CD14-positive monocyte (primary cell): Measurements from ENCODE around the gene PPID. TPM values are rescaled to one million over a fixed set of nuclear protein-coding genes. Genes with fewer than 3 reads are reported as not detected.

ENCODE experiments used
- DNase-seq, 3 donors: peaks; one replicate each; pipeline ENCODE4 v3.0.0-alpha.2; 2011 to 2022
- H2AFZ ChIP-seq: 2 replicates; pipeline ENCODE4 v1.6.0; 2012; ENCODE audit warnings: mild to moderate bottlenecking, low read depth, low read length, inconsistent platforms; ENCODE audit not compliant: insufficient read depth, poor library complexity, severe bottlenecking
- H3K27ac ChIP-seq, 2 donors: 1 replicate in 1 of 2; 2 replicates in 1 of 2; pipeline ENCODE4 v1.5.1; 2012 to 2013; ENCODE audit warnings: low read length in 2 of 2, control low read depth in 1 of 2, inconsistent platforms in 1 of 2, low read depth in 1 of 2, mild to moderate bottlenecking in 1 of 2
- H3K27me3 ChIP-seq, 2 donors: one replicate each; pipeline versions ENCODE4 v1.6.0 to v1.6.1; 2011 to 2013; ENCODE audit warnings: low read length in 2 of 2; ENCODE audit not compliant: control insufficient read depth in 2 of 2, insufficient read depth in 2 of 2
- H3K36me3 ChIP-seq, 2 donors: replicated peaks in 1 of 2; 1 replicate in 1 of 2; 2 replicates in 1 of 2; pipeline versions ENCODE4 v1.5.1 to v1.6.1; 2012 to 2013; ENCODE audit warnings: low read length in 2 of 2, control low read depth in 1 of 2, inconsistent platforms in 1 of 2, mild to moderate bottlenecking in 1 of 2; ENCODE audit not compliant: insufficient read depth in 2 of 2, control insufficient read depth in 1 of 2
- H3K4me1 ChIP-seq, 2 donors: 1 replicate in 1 of 2; 2 replicates in 1 of 2; pipeline versions ENCODE4 v1.5.1 to v1.6.1; 2012 to 2013; ENCODE audit warnings: low read length in 2 of 2, control low read depth in 1 of 2, inconsistent platforms in 1 of 2, mild to moderate bottlenecking in 1 of 2, moderate library complexity in 1 of 2; ENCODE audit not compliant: insufficient read depth in 2 of 2, control insufficient read depth in 1 of 2
- H3K4me2 ChIP-seq: replicated peaks from 2 replicates; pipeline ENCODE3; 2012; ENCODE audit warnings: low read length, moderate library complexity, mild to moderate bottlenecking; ENCODE audit not compliant: poor library complexity, severe bottlenecking; ENCODE audit errors: extremely low read depth
- H3K4me3 ChIP-seq, 3 experiments: fragments of 200-600 bp in 1 of 3; sonication (generic) in 1 of 3; replicated peaks in 1 of 3; 1 replicate in 2 of 3; 2 replicates in 1 of 3; pipeline ENCODE4 v1.5.1; 2011 to 2013; ENCODE audit warnings: low read length in 3 of 3, mild to moderate bottlenecking in 3 of 3, control low read depth in 2 of 3, low read depth in 2 of 3, inconsistent platforms in 1 of 3, moderate library complexity in 1 of 3
- H3K79me2 ChIP-seq: 2 replicates; pipeline ENCODE4 v1.6.0; 2012; ENCODE audit warnings: mild to moderate bottlenecking, control low read depth, inconsistent platforms, low read length, moderate library complexity; ENCODE audit not compliant: insufficient read depth
- H3K9ac ChIP-seq: 2 replicates; pipeline ENCODE4 v1.6.0; 2017; ENCODE audit warnings: low read length, mild to moderate bottlenecking; ENCODE audit not compliant: insufficient read depth, poor library complexity, severe bottlenecking
- H3K9me3 ChIP-seq, 2 donors: replicated peaks in 1 of 2; 1 replicate in 1 of 2; 2 replicates in 1 of 2; pipeline versions ENCODE4 v1.5.1 to v1.6.1; 2012 to 2013; ENCODE audit warnings: low read length in 2 of 2, control low read depth in 1 of 2; ENCODE audit not compliant: control insufficient read depth in 1 of 2, insufficient read depth in 1 of 2
- H4K20me1 ChIP-seq: 2 replicates; pipeline ENCODE4 v1.6.0; 2012; ENCODE audit warnings: mild to moderate bottlenecking, low read length, control low read depth, moderate library complexity; ENCODE audit not compliant: insufficient read depth
- H3K27ac Mint-ChIP-seq, 7 donors: one replicate each; pipeline ENCODE4 v1.8.0; 2020; ENCODE audit warnings: mild to moderate bottlenecking in 7 of 7, mixed read lengths in 7 of 7, moderate library complexity in 6 of 7, inconsistent platforms in 2 of 7
- H3K27me3 Mint-ChIP-seq, 3 donors: one replicate each; pipeline ENCODE4 v1.8.0; 2021 to 2022; ENCODE audit warnings: low read depth in 3 of 3, mild to moderate bottlenecking in 3 of 3, mixed read lengths in 3 of 3, moderate library complexity in 3 of 3, inconsistent platforms in 1 of 3
- H3K36me3 Mint-ChIP-seq, 2 donors: one replicate each; pipeline ENCODE4 v1.8.0; 2020; ENCODE audit warnings: mixed read lengths in 2 of 2, inconsistent platforms in 1 of 2, mild to moderate bottlenecking in 1 of 2
- H3K4me1 Mint-ChIP-seq: one replicate; pipeline ENCODE4 v1.8.0; 2020; ENCODE audit warnings: mild to moderate bottlenecking, mixed read lengths
- H3K4me3 Mint-ChIP-seq, 2 donors: one replicate each; pipeline ENCODE4 v1.8.0; 2020; ENCODE audit warnings: mild to moderate bottlenecking in 2 of 2, mixed read lengths in 2 of 2, moderate library complexity in 1 of 2
- H3K9me3 Mint-ChIP-seq, 7 donors: one replicate each; pipeline ENCODE4 v1.8.0; 2020 to 2022; ENCODE audit warnings: mixed read lengths in 7 of 7, mild to moderate bottlenecking in 6 of 7, moderate library complexity in 6 of 7, inconsistent platforms in 2 of 7
- WGBS: methylation state at CpG from one replicate; pipeline ENCODE4 v1.1.5; 2013; ENCODE audit warnings: missing lambda C conversion rate; ENCODE audit not compliant: insufficient coverage; 5-methylcytosine and 5-hydroxymethylcytosine counted together
- intact Hi-C, 2 donors: fragments of 100-400 bp; cut with micrococcal nuclease; formaldehyde crosslinking; loops; one replicate each; pipeline versions ENCODE4 v1.15.0 to v1.15.1; 2023
- polyA plus RNA-seq, 3 donors: library from polyadenylated mRNA; depleted of rRNA in 1 of 3; unstranded in 2 of 3; stranded (reverse) in 1 of 3; fragments of 300-500 nt in 2 of 3; fragments of >200 nt in 1 of 3; fragmentation: Illumina TruSeq in 2 of 3; gene quantifications; 1 replicate in 2 of 3; 2 replicates in 1 of 3; pipeline ENCODE4 v1.2.3, GENCODE V29; 2012 to 2021
- TF ChIP-seq, protein P1 (sequence below): fragments of 200-600 bp; IDR thresholded peaks from one replicate; pipeline ENCODE4 v1.8.0; 2022; ENCODE audit warnings: antibody characterized with exemption, mild to moderate bottlenecking

PPID gene
- polyA plus RNA-seq, 3 donors, result 11.0 to 30.5 (median 18.1) TPM

DNA sequence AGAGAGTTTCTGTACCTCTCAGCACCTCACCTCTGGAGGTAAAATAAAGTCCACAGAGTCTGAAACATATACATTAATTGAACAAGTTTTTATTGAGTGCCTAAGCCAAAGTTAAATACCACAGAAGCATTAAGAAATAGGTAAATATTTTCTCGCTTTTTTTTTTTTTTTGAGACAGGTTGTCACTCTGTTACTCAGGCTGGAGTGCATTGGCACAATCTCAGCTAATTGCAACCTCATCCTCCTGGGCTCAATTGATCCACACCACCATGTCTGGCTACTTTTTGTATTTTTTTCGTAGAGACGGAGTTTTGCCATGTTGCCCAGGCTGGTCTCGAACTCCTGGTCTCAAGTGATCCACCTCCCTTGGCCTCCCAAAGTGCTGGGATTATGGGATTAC lies 35.5 kb upstream of the PPID start:
- intact Hi-C loops, result no loop called here
- H3K4me3 ChIP-seq, result no peak overlapping the region
- no peak overlapping the region for H3K4me2 ChIP-seq
- H3K27ac ChIP-seq, result no peak overlapping the region
- no peaks in the 10 kb centered on the region for H3K36me3 ChIP-seq
- H3K36me3 Mint-ChIP-seq, result no peaks in the 10 kb centered on the region
- TF ChIP-seq, protein P1, sequence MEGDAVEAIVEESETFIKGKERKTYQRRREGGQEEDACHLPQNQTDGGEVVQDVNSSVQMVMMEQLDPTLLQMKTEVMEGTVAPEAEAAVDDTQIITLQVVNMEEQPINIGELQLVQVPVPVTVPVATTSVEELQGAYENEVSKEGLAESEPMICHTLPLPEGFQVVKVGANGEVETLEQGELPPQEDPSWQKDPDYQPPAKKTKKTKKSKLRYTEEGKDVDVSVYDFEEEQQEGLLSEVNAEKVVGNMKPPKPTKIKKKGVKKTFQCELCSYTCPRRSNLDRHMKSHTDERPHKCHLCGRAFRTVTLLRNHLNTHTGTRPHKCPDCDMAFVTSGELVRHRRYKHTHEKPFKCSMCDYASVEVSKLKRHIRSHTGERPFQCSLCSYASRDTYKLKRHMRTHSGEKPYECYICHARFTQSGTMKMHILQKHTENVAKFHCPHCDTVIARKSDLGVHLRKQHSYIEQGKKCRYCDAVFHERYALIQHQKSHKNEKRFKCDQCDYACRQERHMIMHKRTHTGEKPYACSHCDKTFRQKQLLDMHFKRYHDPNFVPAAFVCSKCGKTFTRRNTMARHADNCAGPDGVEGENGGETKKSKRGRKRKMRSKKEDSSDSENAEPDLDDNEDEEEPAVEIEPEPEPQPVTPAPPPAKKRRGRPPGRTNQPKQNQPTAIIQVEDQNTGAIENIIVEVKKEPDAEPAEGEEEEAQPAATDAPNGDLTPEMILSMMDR, result no peak
- H3K27me3 ChIP-seq, result no peaks in the 10 kb centered on the region
- DNase-seq, result no peak
- peaks cover 0 to 8% (median 3%) of the 10 kb centered on the region in 3 donors for H3K27me3 Mint-ChIP-seq
- H3K4me1 Mint-ChIP-seq, result peaks cover 9% of the 10 kb centered on the region
- no peak overlapping the region for H3K9ac ChIP-seq
- peaks cover 2 to 11% (median 7%) of the 10 kb centered on the region in 7 donors for H3K9me3 Mint-ChIP-seq
- H3K27ac Mint-ChIP-seq, result no peak overlapping the region
- H3K4me1 ChIP-seq, result no peaks in the 10 kb centered on the region
- no peaks in the 10 kb centered on the region for H3K79me2 ChIP-seq
- no peaks in the 10 kb centered on the region for H3K9me3 ChIP-seq
- no peak overlapping the region for H3K4me3 Mint-ChIP-seq
- H4K20me1 ChIP-seq, result no peaks in the 10 kb centered on the region
- WGBS, result 100% methylated on average over 3 of the region's 4 CpGs
- H2AFZ ChIP-seq, result no peak overlapping the region

DNA sequence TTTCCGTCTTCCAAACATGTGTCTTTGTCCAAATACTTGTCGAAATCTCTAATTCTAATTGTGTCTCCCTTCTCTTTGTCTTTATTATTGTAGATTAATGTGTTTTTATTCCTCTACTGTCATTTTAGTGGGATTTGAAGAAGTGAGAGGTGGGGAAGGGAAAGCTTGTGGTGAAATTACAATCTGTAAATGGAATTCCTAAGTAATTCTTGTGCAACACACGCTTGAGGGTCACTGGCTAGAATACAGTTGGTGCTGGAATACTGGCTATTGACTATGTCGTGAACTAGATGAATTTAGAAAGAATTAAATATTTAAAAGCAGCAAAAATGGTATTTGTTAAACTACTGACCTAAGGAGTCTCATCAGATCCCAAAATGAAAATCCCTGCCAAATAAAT lies 34.9 kb upstream of the PPID start:
- H3K27me3 ChIP-seq, result no peaks in the 10 kb centered on the region
- H3K27ac Mint-ChIP-seq, result no peak overlapping the region

More for the DNA sequence above, 34.9 kb upstream of the PPID start:
- Histone ChIP-seq H3K9ac (no peak overlapping the region), H4K20me1 (no peaks in the 10 kb centered on the region), H3K27ac (no peak overlapping the region), H3K4me3 (no peak overlapping the region), H3K4me1 (no peaks in the 10 kb centered on the region), H3K36me3 (no peaks in the 10 kb centered on the region), H3K4me2 (no peak overlapping the region), H2AFZ (no peak overlapping the region), H3K79me2 (no peaks in the 10 kb centered on the region), H3K9me3 (no peaks in the 10 kb centered on the region)
- Mint-ChIP-seq H3K9me3 (peaks cover 2 to 11% (median 7%) of the 10 kb centered on the region in 7 donors), H3K27me3 (peaks cover 0 to 8% (median 3%) of the 10 kb centered on the region in 3 donors), H3K4me1 (peaks cover 9% of the 10 kb centered on the region), H3K36me3 (no peaks in the 10 kb centered on the region), H3K4me3 (no peak overlapping the region)
- 80% methylated on average over 1 of the region's 4 CpGs for WGBS
- intact Hi-C loops, result no loop called here
- DNase-seq, result no peak
- TF ChIP-seq, protein P1, result no peak
